GM18526 (cell line): ENCODE data around the gene FAM219A.

ENCODE experiments used
- POLR2A ChIP-seq: IDR thresholded peaks from 3 replicates; pipeline ENCODE4 v1.6.1; 2011; ENCODE audit not compliant: insufficient read length; ENCODE audit errors: extremely low read depth

FAM219A gene

DNA sequence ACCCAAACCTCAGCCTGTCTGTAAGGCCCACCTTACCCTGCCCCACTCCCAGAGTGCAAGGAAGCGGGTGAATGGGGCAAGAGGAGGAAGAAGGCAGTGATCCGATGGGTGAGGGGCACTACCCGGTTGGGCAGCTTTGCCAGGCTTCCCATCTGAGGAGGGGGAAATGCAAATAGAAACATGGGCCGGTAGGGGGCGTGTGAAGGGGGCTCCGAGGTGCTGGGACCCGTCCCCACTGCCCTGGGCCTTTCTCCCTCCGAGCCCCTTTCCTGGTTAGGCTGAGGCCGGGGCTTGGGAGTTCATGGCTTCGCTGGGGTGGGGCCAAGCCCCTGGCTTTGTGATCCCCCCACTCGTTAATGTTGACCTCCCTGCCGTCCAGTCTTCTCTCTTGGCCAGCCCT lies 58.1 kb downstream of the FAM219A start:
- TF ChIP-seq POLR2A = no peak

DNA sequence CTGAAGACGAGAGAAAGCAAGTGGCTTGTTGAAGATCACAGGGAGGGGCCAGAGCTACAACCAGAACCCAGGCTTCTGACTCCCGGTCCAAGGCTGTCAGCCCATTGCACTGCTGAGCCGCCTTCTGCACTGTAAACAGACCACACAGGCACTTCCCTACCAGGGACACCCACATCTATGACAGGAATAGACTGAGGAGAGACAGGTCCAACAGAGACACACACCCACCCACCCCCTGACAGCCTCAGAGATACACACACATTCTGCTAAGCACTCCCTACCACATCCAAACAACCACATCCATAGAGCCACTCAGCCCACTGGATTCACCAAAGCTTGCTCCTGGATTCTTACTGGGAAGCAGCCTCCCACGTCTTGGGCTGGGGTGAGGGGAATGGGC lies 58.6 kb downstream of the FAM219A start:
- TF ChIP-seq POLR2A = no peak

- TF ChIP-seq POLR2A = no peak
These were observed 59.5 kb downstream of the FAM219A start for GRCh38 chr9:34398875-34399274.

DNA sequence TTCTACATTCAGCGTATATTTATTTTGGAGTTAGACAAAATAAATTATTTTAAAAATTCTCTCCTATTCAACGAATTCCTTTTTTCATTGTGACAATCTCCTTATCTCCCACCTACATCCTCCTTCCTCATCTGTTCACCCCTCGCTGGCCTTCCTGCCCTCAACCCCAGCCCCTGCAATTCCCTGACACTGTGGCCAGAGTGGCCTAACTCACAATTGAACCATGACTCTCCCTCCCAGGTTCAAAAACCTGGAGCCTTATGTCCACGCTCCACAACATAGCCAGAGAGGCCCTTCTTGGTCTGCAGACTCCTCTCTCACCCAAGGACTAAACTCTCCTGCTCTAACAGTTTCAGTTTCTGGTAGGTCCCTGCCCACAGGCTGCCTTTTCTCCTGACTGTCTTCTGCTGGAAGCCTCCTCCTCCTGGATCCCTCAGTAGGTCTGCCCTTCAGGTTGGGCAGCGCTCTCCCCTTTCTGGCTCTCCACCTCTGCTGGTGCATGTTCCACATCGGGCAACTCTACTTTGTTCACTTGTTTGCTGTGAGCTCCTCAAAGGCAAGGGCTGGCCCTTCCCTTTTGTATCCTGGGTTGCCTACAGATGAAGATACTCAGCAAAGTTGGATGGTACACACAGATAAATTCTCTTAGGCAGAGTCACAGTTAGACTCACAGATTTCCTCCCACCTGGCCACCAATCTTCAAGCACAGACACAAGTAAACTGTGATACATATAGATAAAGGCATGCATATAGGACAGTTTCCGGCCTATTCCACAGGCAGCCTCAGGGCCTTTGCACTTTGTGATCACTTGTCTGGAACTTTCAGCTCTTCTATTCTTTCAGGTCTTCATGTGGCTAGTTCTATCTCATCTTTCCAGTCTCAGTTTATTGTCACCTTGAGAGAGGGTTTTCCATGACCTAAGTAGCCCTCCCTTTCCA lies 61.8 kb downstream of the FAM219A start:
- TF ChIP-seq POLR2A = no peak

GRCh38 chr9:34392511-34392910 lies 65.9 kb downstream of the FAM219A start:
- TF ChIP-seq POLR2A = no peak

GRCh38 chr9:34387239-34387638 lies 71.1 kb downstream of the FAM219A start:
- TF ChIP-seq POLR2A = no peak

DNA sequence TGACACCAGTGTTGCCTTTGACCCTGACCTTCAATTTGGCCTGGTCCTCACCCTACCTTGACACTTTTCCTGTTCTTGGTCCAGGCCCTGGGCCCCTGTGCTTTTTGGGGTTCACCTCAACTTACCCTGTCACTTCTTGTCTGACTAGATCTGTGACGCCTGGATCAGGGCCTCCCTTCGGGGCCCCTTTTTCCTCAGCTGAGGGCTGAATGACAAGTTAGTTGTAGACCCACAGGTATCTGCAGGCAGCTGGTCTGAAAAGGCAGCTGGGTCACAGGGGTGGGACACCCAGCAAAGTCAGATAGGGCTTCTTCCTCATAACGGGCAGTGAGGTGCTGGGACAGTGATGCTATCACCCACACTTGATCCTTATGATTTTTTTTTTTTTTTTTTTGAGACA lies 71.7 kb downstream of the FAM219A start:
- TF ChIP-seq POLR2A = no peak

DNA sequence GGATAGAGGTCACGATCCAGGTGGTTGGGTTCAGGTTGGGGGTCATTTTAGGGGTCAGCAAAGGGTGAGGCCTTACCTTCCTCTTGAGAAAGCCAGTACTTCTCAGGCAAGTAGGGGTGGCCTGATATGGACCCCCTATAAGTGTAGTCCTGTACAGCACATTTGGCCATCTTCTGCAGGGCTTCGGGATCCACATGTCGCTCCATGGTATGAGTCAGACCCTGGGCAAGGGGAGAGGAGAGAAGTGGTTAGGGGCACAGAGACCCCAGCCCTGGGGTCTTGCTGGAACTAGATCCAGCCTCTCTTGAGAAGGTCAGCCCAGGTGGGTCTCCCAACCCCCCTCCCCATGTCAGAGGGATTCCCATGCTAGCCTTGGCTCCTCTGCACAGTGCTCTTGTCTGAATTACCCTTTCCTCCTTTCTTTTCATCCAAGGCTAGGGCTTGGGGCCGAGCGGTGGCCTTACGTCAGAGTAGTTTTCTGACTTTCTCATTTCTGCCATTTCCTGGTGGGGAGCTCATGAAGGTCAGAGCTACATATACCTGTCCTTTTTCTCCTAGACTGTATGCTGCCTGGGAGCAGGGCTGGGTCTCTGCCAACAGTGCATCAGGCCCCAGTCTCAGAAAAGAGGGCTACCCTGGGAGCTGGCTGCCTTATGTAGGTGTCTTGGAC lies 72.7 kb downstream of the FAM219A start:
- no peak for TF ChIP-seq POLR2A

DNA sequence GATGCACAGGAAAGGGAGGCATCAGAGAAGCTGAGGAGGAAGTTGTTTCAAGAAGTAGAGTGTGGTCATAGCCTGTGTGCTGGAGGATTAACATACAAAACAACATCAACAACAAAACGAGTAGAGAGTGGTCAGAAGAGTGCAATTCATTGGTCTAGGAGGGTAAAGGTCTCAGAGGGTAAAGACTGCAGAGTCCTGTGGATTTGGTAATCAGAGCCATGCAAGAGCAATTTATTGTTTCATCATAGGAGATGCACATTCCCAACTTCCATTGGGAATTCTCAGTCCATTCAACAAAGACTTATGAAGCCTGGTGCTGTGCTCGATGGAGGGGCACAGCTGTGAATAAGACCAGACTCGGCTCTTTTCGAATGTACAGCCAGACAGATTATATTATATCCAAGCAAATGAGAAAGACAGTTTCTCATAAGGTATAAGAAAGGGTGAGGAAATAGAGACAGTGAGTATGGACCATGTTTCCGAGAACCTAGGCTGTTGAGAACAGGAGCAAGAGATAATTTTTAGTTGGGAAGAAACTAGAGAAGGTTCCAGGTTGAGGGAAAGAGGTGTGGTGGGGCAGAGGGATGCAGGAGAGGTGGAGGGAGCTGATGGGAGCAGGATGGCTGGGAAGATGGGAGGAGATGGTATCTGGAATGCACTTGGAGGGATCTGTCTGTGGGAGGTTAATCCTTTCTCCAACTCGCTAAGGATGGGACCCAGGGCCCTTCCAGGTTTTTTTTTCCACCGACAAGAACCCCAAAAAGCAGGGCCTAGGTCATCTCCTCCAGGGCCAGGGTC lies 73.8 kb downstream of the FAM219A start:
- TF ChIP-seq POLR2A = no peak

DNA sequence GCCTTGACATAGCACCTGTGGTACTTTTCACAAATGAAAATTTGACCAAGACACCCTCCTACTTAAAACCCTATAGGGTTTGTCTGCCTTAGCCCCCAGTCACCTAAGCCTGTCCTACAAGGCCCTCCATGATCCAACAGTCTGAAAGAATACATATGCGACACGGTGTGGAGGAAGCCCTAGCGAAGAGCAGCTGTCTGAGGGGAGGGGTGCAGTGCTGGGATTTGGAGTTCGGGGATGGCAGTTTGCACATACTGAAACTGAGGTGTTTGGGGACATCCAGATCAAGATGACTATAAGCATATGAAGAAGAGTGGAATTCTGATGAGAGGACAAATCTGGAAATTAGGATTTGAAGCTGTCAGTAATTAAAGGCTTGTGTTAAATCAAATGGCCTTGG lies 74.5 kb downstream of the FAM219A start:
- TF ChIP-seq POLR2A = no peak

DNA sequence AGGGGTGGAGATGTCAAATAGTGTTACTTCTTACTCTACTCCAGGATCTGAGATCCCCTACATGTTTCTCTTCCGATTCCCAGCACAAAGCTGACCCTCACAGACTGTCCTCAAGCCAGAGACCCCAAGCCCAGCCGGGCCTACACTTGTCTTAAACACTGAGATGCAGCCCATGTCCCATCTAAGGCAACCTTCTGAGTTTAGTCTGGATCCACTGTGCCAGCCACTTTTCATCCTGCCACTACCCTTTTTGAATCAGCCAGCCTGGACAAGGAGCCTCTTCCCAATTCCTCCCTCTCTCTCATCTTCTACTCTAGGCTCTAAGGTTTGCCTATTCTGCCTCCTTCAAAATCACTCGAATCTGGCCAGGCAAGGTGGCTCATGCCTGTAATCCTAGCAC lies 75.5 kb downstream of the FAM219A start:
- no peak for TF ChIP-seq POLR2A

GRCh38 chr9:34382054-34382453 lies 76.3 kb downstream of the FAM219A start:
- TF ChIP-seq POLR2A = no peak

- no peak for TF ChIP-seq POLR2A
These were observed 77.0 kb downstream of the FAM219A start for GRCh38 chr9:34381323-34381722.

DNA sequence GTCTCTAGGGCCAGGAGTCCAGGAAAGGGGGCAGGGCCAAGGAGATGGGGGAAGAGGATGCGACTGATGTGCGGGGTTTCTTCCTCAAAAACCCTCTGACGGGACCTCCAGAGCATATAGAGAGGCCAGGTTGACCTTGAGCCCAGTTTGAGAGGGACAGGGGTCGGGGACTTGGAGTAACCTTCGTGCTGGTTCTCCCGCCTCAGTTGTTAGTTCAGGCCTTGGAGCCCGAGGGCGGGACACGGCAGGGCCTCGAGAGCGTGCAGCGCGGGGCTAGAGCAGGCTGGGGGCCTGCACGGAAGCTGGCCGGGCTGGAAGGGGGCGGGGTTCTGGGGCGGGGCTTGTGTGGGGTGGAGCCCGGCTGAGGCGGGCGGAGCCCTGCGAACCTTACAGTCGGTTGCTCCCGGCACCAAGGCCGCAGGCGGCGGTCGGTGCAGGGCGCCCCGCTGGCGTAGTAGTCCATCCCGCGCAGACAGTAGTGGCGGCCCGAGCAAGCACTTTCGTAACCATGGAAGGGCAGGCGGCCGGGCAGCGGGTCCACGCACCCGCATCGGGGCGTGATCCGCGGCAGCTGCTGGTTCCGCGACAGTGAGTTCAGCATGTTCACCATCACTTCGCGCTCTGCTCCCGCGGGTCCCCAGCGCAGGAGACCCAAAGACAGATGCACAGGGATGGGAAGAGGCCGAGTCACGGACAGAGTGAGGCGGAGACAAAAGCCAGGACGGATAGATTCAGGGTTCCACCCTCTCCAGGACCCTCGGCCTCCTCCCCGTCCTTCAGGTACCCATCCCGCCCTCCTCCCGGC lies 77.7 kb downstream of the FAM219A start:
- TF ChIP-seq POLR2A = no peak

DNA sequence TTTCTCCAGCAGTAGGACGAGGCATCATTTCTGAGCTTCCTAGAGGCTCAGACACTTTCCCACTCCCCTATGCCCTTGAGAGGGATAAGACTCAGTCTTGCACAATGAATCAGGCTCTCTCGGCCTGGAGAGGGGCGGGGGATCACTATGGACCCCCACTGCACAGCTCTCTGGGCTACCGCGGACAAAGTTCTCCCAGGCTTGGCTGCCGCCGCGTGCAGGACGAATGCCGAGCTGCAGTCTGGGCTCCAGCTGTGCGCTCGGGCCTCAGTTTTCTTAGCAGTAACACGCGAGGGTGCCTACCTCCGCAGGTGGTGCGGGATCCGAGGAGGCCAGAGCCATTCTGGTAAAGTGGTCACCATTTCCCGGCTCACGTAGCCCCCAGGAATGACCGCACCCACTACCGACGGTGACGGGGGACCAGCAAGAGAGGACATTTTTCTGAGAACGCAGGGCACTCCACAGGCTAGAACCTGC lies 78.3 kb downstream of the FAM219A start:
- TF ChIP-seq POLR2A = no peak

GRCh38 chr9:34379334-34380033 lies 78.9 kb downstream of the FAM219A start:
- no peak for TF ChIP-seq POLR2A
